HG02973 (cell line): ENCODE data around the gene RMDN2.

Experiments
- ATAC-seq: cut with Tn5 transposase; IDR thresholded peaks from one replicate; pipeline ENCODE4 v1.9.1; 2021; ENCODE audit warnings: moderate library complexity; ENCODE audit not compliant: unreplicated experiment

The RMDN2 gene

GRCh38 chr2:37925063-37925897 is at the start of gene RMDN2:
Gene RMDN2 (plus strand): TSS chr2:37925287. CDS start chr2:37929278, 3,991 bp downstream.
- peak; percentile 84 for ATAC-seq

- ATAC-seq = no peak
Measured at GRCh38 chr2:37875403-37875906, 49.6 kb upstream of the RMDN2 start.

- no peak for ATAC-seq
Measured at GRCh38 chr2:37876227-37876626, 48.9 kb upstream of the RMDN2 start.

GRCh38 chr2:37877457-37878315 is 47.4 kb upstream of the RMDN2 start:
- ATAC-seq = no peak

- ATAC-seq = no peak
Measured at GRCh38 chr2:37878536-37878935, 46.6 kb upstream of the RMDN2 start.

- ATAC-seq = no peak
Measured at GRCh38 chr2:37880551-37880950, 44.5 kb upstream of the RMDN2 start.

- ATAC-seq = no peak
Measured at GRCh38 chr2:37881397-37881796, 43.7 kb upstream of the RMDN2 start.

GRCh38 chr2:37882036-37882435 is 43.1 kb upstream of the RMDN2 start:
- no peak for ATAC-seq

GRCh38 chr2:37883518-37883917 is 41.6 kb upstream of the RMDN2 start:
- ATAC-seq = no peak

GRCh38 chr2:37885329-37885993 is 39.6 kb upstream of the RMDN2 start:
- no peak for ATAC-seq

GRCh38 chr2:37886745-37887144 is 38.3 kb upstream of the RMDN2 start:
- no peak for ATAC-seq

- no peak for ATAC-seq
Measured at GRCh38 chr2:37887286-37887685, 37.8 kb upstream of the RMDN2 start.

- ATAC-seq = no peak
Measured at GRCh38 chr2:37890893-37891495, 34.1 kb upstream of the RMDN2 start.

- no peak for ATAC-seq
Measured at GRCh38 chr2:37891846-37892435, 33.1 kb upstream of the RMDN2 start.

GRCh38 chr2:37892436-37893114 is 32.5 kb upstream of the RMDN2 start:
- ATAC-seq = peak; percentile 61

- no peak for ATAC-seq
Measured at GRCh38 chr2:37893327-37893726, 31.8 kb upstream of the RMDN2 start.

- no peak for ATAC-seq
Measured at GRCh38 chr2:37894047-37894446, 31.0 kb upstream of the RMDN2 start.

GRCh38 chr2:37894601-37895000 is 30.5 kb upstream of the RMDN2 start:
- ATAC-seq = no peak

- ATAC-seq = no peak
Measured at GRCh38 chr2:37895140-37895539, 29.9 kb upstream of the RMDN2 start.

- ATAC-seq = no peak
Measured at GRCh38 chr2:37896319-37896718, 28.8 kb upstream of the RMDN2 start.
